ENCODE results near the gene DMRT1. TPM values are rescaled to one million over a fixed set of nuclear protein-coding genes. Genes with fewer than 3 reads are reported as not detected.

DMRT1 gene
- total RNA-seq, 1 experiment from 2014 or later = not detected

DNA sequence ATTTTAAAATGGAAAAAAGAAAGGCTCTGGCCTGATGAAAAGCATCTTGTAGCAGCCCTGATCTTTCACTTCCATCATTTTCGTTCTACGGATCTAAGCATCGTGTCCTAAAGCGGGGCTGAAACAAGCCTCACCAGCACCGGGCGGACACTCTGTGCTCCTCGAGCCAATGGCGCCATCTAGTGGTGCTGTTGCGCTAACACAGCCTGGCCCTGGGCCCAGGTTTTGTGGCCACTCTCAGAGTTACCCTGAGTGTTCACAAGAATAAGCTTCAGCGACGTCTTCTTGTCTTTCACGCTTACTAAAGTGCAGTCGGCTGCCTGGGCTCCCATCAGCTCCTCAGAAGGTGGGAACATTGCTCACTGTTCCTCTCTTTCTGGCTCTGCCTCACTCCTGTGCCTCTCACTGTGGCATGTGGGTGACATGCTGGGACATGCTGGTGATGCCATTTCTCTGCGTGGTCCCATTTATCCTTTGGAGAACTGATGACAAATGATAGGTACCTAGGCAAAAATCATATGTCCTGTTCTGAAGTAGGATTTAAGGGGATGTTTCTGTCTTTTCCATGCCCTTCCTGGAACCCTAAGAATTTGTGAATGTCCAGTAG lies 167.7 kb downstream of the DMRT1 start:
- H3K4me3 Mint-ChIP-seq = no peak overlapping the region
- TF ChIP-seq NFYB (CRISPR knock-in tag; conservative IDR thresholded peaks at IDR 0.05; ENCODE audit: low read depth) (no peak), IRF2 (CRISPR knock-in tag; IDR thresholded peaks at IDR 0.05; ENCODE audit: borderline replicate concordance, low read depth) (no peak), RORB (CRISPR knock-in tag; IDR thresholded peaks at IDR 0.05) (no peak), ZNF317 (CRISPR knock-in tag; IDR thresholded peaks at IDR 0.05; ENCODE audit: borderline replicate concordance, low read depth) (no peak), ZNF121 (CRISPR knock-in tag; IDR thresholded peaks at IDR 0.05) (peak; percentile 80), CTCF (IDR thresholded peaks at IDR 0.05) (peak; percentile 98), HMGA2 (CRISPR knock-in tag; IDR thresholded peaks at IDR 0.05) (no peak), MYBL2 (CRISPR knock-in tag; IDR thresholded peaks at IDR 0.05) (no peak)
- TF ChIP-seq, protein P1, sequence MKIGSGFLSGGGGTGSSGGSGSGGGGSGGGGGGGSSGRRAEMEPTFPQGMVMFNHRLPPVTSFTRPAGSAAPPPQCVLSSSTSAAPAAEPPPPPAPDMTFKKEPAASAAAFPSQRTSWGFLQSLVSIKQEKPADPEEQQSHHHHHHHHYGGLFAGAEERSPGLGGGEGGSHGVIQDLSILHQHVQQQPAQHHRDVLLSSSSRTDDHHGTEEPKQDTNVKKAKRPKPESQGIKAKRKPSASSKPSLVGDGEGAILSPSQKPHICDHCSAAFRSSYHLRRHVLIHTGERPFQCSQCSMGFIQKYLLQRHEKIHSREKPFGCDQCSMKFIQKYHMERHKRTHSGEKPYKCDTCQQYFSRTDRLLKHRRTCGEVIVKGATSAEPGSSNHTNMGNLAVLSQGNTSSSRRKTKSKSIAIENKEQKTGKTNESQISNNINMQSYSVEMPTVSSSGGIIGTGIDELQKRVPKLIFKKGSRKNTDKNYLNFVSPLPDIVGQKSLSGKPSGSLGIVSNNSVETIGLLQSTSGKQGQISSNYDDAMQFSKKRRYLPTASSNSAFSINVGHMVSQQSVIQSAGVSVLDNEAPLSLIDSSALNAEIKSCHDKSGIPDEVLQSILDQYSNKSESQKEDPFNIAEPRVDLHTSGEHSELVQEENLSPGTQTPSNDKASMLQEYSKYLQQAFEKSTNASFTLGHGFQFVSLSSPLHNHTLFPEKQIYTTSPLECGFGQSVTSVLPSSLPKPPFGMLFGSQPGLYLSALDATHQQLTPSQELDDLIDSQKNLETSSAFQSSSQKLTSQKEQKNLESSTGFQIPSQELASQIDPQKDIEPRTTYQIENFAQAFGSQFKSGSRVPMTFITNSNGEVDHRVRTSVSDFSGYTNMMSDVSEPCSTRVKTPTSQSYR (CRISPR knock-in tag; IDR thresholded peaks at IDR 0.05) = no peak
- TF ChIP-seq, protein P2, sequence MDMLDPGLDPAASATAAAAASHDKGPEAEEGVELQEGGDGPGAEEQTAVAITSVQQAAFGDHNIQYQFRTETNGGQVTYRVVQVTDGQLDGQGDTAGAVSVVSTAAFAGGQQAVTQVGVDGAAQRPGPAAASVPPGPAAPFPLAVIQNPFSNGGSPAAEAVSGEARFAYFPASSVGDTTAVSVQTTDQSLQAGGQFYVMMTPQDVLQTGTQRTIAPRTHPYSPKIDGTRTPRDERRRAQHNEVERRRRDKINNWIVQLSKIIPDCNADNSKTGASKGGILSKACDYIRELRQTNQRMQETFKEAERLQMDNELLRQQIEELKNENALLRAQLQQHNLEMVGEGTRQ (CRISPR knock-in tag; IDR thresholded peaks at IDR 0.05) = no peak
- POLR2A ChIA-PET = interaction anchor here (0.6 kb wide), 1 partner anchor 118 kb away, joined by 4 read pairs; no protein-coding TSS in a partner anchor

DNA sequence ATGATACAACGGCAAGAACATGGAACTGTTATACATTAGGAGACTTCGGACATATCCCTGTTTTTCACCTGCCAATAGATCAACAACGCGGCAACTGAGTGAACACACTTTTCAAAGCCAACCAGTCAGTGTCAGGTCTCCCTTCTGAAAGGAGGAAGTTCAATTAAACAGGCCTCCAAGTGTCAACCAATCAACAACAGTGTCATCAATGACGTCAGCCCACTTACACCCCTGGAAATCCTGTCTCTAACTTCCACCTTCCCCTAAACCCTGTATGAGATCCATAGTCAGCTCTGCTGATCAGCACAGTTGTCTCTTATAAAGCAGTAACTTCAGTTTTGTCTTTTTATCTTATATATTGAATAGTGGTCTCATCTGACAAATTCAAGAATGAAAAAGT lies 171.5 kb downstream of the DMRT1 start:
- peaks cover 12% of the 10 kb centered on the region for H3K4me1 Mint-ChIP-seq
- ChIA-PET CTCF (no interaction called here), POLR2A (no interaction called here)
- ATAC-seq (no peak), DNase-seq (ENCODE audit: low spot score) (no peak)
- H3K9me3 Mint-ChIP-seq = no peaks in the 10 kb centered on the region
- peaks cover 28% of the 10 kb centered on the region for H3K27me3 Mint-ChIP-seq (ENCODE audit: low read depth)
- no peaks in the 10 kb centered on the region for H3K36me3 Mint-ChIP-seq
- H3K27ac Mint-ChIP-seq = no peak overlapping the region
- H3K4me3 Mint-ChIP-seq = no peak overlapping the region
- TF ChIP-seq JAZF1 (CRISPR knock-in tag; IDR thresholded peaks at IDR 0.05) = no peak
- TF ChIP-seq, protein P3, sequence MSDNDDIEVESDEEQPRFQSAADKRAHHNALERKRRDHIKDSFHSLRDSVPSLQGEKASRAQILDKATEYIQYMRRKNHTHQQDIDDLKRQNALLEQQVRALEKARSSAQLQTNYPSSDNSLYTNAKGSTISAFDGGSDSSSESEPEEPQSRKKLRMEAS (CRISPR knock-in tag; IDR thresholded peaks at IDR 0.05) = no peak
- TF ChIP-seq, protein P4, sequence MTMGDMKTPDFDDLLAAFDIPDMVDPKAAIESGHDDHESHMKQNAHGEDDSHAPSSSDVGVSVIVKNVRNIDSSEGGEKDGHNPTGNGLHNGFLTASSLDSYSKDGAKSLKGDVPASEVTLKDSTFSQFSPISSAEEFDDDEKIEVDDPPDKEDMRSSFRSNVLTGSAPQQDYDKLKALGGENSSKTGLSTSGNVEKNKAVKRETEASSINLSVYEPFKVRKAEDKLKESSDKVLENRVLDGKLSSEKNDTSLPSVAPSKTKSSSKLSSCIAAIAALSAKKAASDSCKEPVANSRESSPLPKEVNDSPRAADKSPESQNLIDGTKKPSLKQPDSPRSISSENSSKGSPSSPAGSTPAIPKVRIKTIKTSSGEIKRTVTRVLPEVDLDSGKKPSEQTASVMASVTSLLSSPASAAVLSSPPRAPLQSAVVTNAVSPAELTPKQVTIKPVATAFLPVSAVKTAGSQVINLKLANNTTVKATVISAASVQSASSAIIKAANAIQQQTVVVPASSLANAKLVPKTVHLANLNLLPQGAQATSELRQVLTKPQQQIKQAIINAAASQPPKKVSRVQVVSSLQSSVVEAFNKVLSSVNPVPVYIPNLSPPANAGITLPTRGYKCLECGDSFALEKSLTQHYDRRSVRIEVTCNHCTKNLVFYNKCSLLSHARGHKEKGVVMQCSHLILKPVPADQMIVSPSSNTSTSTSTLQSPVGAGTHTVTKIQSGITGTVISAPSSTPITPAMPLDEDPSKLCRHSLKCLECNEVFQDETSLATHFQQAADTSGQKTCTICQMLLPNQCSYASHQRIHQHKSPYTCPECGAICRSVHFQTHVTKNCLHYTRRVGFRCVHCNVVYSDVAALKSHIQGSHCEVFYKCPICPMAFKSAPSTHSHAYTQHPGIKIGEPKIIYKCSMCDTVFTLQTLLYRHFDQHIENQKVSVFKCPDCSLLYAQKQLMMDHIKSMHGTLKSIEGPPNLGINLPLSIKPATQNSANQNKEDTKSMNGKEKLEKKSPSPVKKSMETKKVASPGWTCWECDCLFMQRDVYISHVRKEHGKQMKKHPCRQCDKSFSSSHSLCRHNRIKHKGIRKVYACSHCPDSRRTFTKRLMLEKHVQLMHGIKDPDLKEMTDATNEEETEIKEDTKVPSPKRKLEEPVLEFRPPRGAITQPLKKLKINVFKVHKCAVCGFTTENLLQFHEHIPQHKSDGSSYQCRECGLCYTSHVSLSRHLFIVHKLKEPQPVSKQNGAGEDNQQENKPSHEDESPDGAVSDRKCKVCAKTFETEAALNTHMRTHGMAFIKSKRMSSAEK (CRISPR knock-in tag; IDR thresholded peaks at IDR 0.05; ENCODE audit: borderline replicate concordance) = no peak
- no peak for TF ChIP-seq NFATC4 (CRISPR knock-in tag; IDR thresholded peaks at IDR 0.05)
- TF ChIP-seq, protein P5, sequence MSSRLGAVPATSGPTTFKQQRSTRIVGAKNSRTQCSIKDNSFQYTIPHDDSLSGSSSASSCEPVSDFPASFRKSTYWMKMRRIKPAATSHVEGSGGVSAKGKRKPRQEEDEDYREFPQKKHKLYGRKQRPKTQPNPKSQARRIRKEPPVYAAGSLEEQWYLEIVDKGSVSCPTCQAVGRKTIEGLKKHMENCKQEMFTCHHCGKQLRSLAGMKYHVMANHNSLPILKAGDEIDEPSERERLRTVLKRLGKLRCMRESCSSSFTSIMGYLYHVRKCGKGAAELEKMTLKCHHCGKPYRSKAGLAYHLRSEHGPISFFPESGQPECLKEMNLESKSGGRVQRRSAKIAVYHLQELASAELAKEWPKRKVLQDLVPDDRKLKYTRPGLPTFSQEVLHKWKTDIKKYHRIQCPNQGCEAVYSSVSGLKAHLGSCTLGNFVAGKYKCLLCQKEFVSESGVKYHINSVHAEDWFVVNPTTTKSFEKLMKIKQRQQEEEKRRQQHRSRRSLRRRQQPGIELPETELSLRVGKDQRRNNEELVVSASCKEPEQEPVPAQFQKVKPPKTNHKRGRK (CRISPR knock-in tag; IDR thresholded peaks at IDR 0.05; ENCODE audit: borderline replicate concordance) = no peak
- TF ChIP-seq FOXK1 (CRISPR knock-in tag; IDR thresholded peaks at IDR 0.05) = no peak
- TF ChIP-seq HMGA2 (CRISPR knock-in tag; IDR thresholded peaks at IDR 0.05) = no peak
- no peak for TF ChIP-seq E2F4 (CRISPR knock-in tag; IDR thresholded peaks at IDR 0.05; ENCODE audit: borderline replicate concordance, low read depth)
- no peak for TF ChIP-seq ERG (CRISPR knock-in tag; IDR thresholded peaks at IDR 0.05)
- TF ChIP-seq, protein P6, sequence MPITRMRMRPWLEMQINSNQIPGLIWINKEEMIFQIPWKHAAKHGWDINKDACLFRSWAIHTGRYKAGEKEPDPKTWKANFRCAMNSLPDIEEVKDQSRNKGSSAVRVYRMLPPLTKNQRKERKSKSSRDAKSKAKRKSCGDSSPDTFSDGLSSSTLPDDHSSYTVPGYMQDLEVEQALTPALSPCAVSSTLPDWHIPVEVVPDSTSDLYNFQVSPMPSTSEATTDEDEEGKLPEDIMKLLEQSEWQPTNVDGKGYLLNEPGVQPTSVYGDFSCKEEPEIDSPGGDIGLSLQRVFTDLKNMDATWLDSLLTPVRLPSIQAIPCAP (CRISPR knock-in tag; IDR thresholded peaks at IDR 0.05) = no peak

More for the DNA sequence above, 167.7 kb downstream of the DMRT1 start:
- CTCF ChIA-PET = interaction anchor here (0.5 to 2.2 kb wide), 68 partner anchors 9 to 1360 kb away, joined by 3 to 35 read pairs (median 4); partner anchors contain the start of genes DMRT1 and DMRT3
- Mint-ChIP-seq H3K9me3 (no peaks in the 10 kb centered on the region), H3K27me3 (ENCODE audit: low read depth) (peaks cover 20% of the 10 kb centered on the region), H3K27ac (no peak overlapping the region), H3K4me1 (peaks cover 15% of the 10 kb centered on the region), H3K36me3 (no peaks in the 10 kb centered on the region)
- ATAC-seq (peak; percentile 94), DNase-seq (ENCODE audit: low spot score) (peak; percentile 89)
